NCI-H345 treated with DMSO at 0.1 percent for 48 hours (cell line): ENCODE measurements around the gene CCDC60.

ENCODE experiments used
- DNase-seq: peaks from one replicate; lab custom pipeline; 2025; ENCODE audit not compliant: unreplicated experiment; lab: John Stamatoyannopoulos, UW

The CCDC60 gene

GRCh38 chr12:119501052-119501451, 166.5 kb downstream of the CCDC60 start:
- DNase-seq = no peak

DNA sequence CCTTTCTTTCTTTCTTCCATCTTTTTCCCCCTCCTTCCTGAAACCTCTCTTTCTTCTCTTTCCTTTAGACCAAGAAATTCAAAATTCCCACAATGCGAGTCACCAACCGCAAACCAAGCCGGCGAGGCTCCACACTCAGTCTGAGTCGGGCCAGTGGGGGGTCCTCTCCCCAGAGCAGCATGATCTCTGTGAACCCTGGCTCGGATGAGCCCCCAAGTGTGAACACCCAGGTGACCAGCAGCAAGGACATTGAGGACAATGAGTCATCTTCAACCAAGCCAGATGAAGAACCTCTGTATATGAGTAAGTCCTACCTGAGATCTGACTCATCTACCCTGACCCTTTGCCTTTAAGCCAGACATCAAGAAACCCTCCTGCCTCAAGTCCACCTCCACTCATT, 170.5 kb downstream of the CCDC60 start:
- no peak for DNase-seq

GRCh38 chr12:119512772-119513497, 178.4 kb downstream of the CCDC60 start:
- DNase-seq = no peak

DNA sequence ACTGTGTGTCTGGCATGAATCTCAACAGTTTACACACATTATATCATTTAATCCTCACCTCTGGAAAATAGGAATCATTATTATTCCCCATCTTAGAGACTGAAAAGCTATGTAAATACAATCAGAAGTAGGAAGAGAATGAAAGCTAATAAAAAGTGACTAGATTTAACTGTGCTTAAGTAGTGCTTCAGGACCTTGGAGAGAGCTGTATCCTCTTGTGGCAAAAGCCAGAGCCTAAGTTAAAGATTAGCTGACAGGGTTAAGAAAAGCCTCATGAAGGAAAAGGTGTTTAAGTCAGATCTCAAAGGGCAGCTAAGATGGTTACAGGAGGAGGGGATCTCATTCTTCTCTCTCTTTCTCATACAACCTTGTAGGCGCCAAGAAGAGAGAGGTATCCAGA, 193.7 kb downstream of the CCDC60 start:
- no peak for DNase-seq

- DNase-seq = no peak
Measured at GRCh38 chr12:119540476-119540875, 205.9 kb downstream of the CCDC60 start.

GRCh38 chr12:119544765-119545625, 210.5 kb downstream of the CCDC60 start:
- peak; percentile 32 for DNase-seq

GRCh38 chr12:119546340-119546739, 211.8 kb downstream of the CCDC60 start:
- no peak for DNase-seq

- DNase-seq = no peak
Measured at GRCh38 chr12:119547001-119547400, 212.5 kb downstream of the CCDC60 start.

GRCh38 chr12:119556854-119557253, 222.3 kb downstream of the CCDC60 start:
- no peak for DNase-seq

DNA sequence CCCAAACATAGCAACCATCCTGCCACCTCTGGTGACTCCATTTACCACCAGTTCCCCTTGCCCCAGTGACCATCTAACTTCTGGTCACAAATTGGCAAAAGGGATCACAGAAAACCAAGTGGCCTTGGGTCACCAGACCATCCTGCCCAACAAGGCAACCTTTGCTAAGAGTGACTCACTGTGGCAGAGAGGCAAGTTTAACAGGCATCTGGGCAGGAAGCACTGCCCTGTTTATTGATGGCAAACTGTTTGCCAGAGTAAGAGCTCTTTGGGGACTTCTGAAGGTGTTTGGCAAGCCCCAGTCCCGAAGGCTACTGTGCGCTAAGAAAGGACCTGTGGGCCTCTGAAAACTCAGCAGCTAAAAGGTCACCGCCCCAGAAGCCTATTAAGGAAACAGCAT, 230.9 kb downstream of the CCDC60 start:
- DNase-seq = no peak

DNA sequence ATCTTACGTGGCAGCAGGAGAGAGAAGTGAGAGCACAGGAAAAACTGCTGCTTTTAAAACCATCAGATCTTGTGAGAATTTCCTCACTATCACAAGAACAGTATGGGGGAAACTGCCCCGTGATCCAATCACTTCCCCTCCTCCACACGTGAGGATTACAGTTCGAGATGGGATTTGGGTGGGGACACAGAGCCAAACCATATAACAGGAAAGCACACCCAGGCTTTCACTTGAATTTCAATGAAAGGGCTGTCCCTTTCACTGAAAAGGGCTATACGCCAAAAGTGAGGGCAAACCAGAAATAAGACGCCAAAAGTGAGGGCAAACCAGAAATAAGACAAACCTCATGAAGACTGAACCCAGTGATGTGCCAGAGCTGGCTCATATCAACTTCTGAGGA, 236.2 kb downstream of the CCDC60 start:
- DNase-seq = no peak

DNA sequence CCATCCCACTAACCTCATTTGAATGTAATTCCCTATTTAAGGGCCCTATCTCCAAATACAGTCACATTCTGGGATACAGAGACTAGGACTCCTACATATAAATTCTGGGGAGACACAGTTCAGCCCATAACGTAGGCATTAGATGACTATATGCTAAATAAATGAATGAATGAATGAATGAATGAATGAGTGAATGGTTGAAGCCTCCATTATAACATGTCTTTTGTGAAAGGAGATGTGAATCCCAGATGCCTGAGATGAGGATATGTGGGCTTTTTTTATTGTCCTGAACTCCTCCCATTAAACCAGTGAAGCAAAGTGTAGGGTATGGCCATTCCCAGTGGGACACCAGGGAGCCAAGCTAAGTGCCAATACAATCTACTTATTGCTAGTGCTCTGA, 238.6 kb downstream of the CCDC60 start:
- DNase-seq = no peak

- no peak for DNase-seq
Measured at GRCh38 chr12:119574255-119574654, 239.7 kb downstream of the CCDC60 start.

- no peak for DNase-seq
Measured at GRCh38 chr12:119576118-119576810, 241.7 kb downstream of the CCDC60 start.

DNA sequence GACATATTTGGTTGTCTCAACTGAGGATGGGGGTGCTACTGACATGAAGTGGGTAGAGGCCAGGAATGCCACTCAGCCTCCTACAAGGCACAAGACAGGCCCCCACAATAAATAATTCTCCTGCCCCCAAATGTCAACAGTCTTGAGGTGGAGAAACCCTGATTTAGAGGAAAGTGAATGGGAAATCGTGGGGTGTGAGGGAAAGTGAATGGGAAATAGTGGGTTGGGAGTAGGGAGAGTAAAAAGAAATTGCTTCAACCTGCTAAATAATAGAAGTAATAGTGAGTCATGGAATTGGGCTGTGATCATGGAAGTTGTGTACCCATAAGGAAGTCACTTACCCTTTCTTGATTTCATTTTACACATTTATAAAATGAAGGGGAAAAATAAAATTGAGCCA, 242.4 kb downstream of the CCDC60 start:
- DNase-seq = no peak

DNA sequence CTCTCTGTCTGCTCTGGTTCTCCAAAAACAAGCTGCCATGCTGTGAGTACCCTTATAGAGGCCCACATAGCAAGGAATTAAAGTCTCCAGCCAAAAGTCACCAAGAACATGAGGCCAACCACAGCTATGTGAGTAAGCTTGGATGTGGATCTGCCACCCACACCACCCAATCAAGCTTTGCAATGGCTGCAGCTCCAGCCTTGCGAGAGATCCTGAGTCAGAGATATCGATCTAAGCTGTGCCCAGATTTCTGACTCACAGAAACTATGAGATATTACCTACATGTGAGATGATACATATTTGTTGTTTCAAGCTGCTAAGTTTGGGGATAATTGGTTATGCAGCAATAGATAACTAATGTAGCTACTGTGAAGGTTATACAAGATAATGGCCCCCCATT, 243.6 kb downstream of the CCDC60 start:
- no peak for DNase-seq

GRCh38 chr12:119589097-119589496, 254.6 kb downstream of the CCDC60 start:
- DNase-seq = no peak

DNA sequence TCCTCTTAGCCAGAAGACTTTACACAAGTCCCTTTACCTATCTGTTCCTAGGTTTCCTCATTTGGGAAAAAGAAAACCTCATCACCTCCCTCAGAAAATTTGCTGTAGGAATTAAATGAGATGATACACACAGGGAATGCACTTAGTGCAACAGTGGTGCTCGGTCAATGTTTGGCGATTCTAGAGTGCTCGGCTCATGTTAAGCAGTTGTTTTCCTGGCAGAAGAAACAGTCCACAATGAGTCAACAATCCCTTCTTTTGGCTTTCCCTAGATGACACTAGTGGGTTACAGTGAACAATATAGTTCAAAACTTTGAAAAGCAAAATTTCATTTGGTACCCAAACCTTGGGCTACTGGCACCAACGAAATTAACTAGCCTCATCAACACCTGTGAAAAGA, 255.1 kb downstream of the CCDC60 start:
- no peak for DNase-seq
